ENCODE data around the gene TMIGD1. TPM values are rescaled to one million over a fixed set of nuclear protein-coding genes. Genes with fewer than 3 reads are reported as not detected.

The TMIGD1 gene
- total RNA-seq (2022; extraction: Qiagen RNA extraction) = not detected in 5 replicates

DNA sequence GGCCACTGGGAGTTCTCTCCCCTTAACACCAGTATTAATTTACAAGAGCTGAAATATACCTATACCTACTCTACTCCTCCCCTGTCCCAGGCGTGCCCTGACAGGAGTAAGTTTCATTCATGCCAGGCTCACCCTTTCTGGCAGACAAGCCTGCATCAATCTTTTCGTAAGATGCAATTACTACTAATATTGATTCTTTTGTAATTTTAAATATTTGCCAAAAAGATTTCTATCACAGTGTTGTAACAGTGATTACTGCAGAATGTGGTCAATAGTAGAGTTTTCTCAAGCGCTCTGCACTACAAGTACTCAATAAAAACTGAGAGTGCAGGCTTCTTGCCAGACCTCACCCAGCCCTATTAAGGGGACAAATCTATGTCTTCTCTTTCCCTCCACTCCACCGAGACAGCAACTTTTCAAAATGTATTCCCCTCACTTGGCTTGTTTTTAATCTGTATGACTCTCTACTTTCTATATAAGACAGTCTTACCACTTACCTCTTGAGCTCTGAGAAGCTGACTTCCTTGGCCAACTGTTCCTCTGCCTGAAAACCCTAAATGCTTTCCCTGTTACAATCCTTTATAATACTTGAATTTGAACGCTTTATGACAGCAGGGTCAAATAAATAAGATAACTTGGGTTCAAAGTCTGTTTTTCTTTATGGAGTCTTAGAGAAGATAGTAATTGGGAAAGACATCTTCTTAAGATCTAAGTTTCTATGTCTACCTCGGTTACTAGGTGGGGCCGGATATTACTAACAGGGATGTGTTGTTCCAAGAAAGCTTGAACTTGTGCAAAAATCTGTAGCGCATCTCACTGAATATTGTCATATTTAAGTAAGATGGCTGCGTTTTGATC is at the start of gene TMIGD1:
TMIGD1 (minus strand) TSS at position 555 of the 858 bp plus-strand sequence. CDS start 1,924 bp downstream, outside the sequence.

DNA sequence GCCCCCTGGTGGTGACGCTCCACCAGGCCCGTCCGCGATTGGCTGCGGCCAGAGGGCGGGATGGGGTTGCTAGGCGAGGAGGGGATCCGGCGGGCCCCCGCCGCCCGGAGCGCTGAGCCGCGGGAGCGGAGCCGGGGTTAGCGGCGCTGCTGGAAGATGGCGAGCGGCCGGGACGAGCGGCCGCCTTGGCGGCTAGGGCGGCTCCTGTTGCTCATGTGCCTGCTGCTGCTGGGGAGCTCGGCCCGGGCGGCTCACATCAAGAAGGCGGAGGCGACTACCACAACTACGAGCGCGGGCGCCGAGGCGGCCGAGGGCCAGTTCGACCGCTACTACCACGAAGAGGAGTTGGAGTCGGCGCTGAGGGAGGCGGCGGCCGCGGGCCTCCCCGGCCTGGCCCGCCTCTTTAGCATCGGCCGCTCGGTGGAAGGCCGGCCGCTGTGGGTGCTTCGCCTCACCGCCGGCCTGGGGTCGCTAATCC is 45.0 kb upstream of the TMIGD1 start, which contains the start of gene CPD:
CPD (plus strand) TSS at position 103 of the 478 bp plus-strand sequence; CDS start at position 157, 54 bp downstream.

GRCh38 chr17:30291543-30292285 is 42.1 kb downstream of the TMIGD1 start, which contains the start of gene BLMH:
Gene BLMH, minus strand, starts transcription at chr17:30291944. Its CDS starts 125 bp downstream, at chr17:30291819.

Other genes with a start within 250 kb of the TMIGD1 start
- gene NSRP1, start 217.2 kb downstream of the TMIGD1 start, total RNA-seq (2022; extraction: Qiagen RNA extraction) = 25.3 to 36.0 TPM (median 26.3 TPM) in 5 replicates
- 0.07 to 0.08 TPM (median 0.07 TPM) in 3 of 5 replicates, not detected in the others for gene SLC6A4, start 98.4 kb downstream of the TMIGD1 start, total RNA-seq (2022; extraction: Qiagen RNA extraction)
- gene BLMH, start 42.1 kb downstream of the TMIGD1 start, total RNA-seq (2022; extraction: Qiagen RNA extraction) = 38.0 to 48.9 TPM (median 41.6 TPM) in 5 replicates
- gene CPD, start 44.9 kb upstream of the TMIGD1 start, total RNA-seq (2022; extraction: Qiagen RNA extraction) = 26.1 to 34.6 TPM (median 29.9 TPM) in 5 replicates
- 30.9 to 51.3 TPM (median 36.0 TPM) in 5 replicates for gene GOSR1, start 143.4 kb upstream of the TMIGD1 start, total RNA-seq (2022; extraction: Qiagen RNA extraction)

All from A549 treated with AZD2906 at 1 μM for 4 hours (cell line).